OCI-LY7 (cell line): ENCODE results near the gene YBX2. TPM values are rescaled to one million over a fixed set of nuclear protein-coding genes. Genes with fewer than 3 reads are reported as not detected.
A peak's percentile ranks its signal among the peaks of the same experiment; 100 is the strongest.

Source experiments
- BruUV-seq: library from RNA; stranded (reverse); fragments of 400-500 nt; replicated peaks from 2 replicates; lab custom pipeline; 2021; lab: Mats Ljungman, UMichigan
- CTCF ChIA-PET: fragments of 300-600 bp; sonication (Branson Sonifier 250); formaldehyde crosslinking; loops from one replicate; lab custom pipeline; 2022; ENCODE audit warnings: antibody characterized with exemption; ENCODE audit not compliant: unreplicated experiment; lab: Charles Lee
- POLR2A ChIA-PET: fragments of 300-600 bp; sonication (Branson Sonifier 250); formaldehyde crosslinking; loops from one replicate; lab custom pipeline; 2022; ENCODE audit warnings: antibody characterized with exemption; lab: Charles Lee
- DNase-seq: peaks from one replicate; pipeline ENCODE4 v3.0.0-alpha.2; 2015; ENCODE audit warnings: low spot score
- H2AFZ ChIP-seq: fragments of 200-600 bp; sonication (generic), shearing (Covaris generic); 2 replicates; pipeline ENCODE4 v1.6.1; 2014; ENCODE audit warnings: mild to moderate bottlenecking, antibody characterized with exemption, low read length, moderate library complexity
- H3K27ac ChIP-seq: fragments of 200-600 bp; sonication (generic); 2 replicates; pipeline ENCODE4 v1.5.1; 2014; ENCODE audit warnings: mixed run types, low read depth, mild to moderate bottlenecking, moderate library complexity, low read length, inconsistent platforms; ENCODE audit not compliant: poor library complexity, severe bottlenecking
- H3K36me3 ChIP-seq: fragments of 200-600 bp; sonication (generic); 2 replicates; pipeline ENCODE4 v1.6.1; 2014; ENCODE audit warnings: mild to moderate bottlenecking, antibody characterized with exemption, low read length, moderate library complexity, mixed read lengths; ENCODE audit not compliant: insufficient read depth
- H3K4me1 ChIP-seq: fragments of 200-600 bp; sonication (generic); 2 replicates; pipeline ENCODE4 v1.5.1; 2014; ENCODE audit warnings: mild to moderate bottlenecking, low read length; ENCODE audit not compliant: insufficient read depth, poor library complexity, severe bottlenecking
- H3K4me2 ChIP-seq: fragments of 200-600 bp; sonication (generic); 2 replicates; pipeline ENCODE4 v1.6.1; 2014; ENCODE audit warnings: mild to moderate bottlenecking, low read length
- H3K4me3 ChIP-seq: fragments of 200-600 bp; sonication (generic); 2 replicates; pipeline ENCODE4 v1.5.1; 2014; ENCODE audit warnings: mild to moderate bottlenecking, low read depth, low read length; ENCODE audit not compliant: poor library complexity, severe bottlenecking
- H3K79me2 ChIP-seq: fragments of 200-600 bp; sonication (generic); 2 replicates; pipeline ENCODE4 v1.6.1; 2016; ENCODE audit warnings: low read depth, mild to moderate bottlenecking, low read length, moderate library complexity, mixed read lengths; ENCODE audit not compliant: insufficient read depth
- H3K9me2 ChIP-seq: fragments of 200-600 bp; sonication (generic); 2 replicates; pipeline ENCODE4 v1.6.1; 2016; ENCODE audit warnings: mild to moderate bottlenecking, low read length, mixed read lengths; ENCODE audit not compliant: insufficient read depth
- H3K9me3 ChIP-seq: fragments of 200-600 bp; sonication (generic); 2 replicates; pipeline ENCODE4 v1.6.1; 2014; ENCODE audit warnings: mild to moderate bottlenecking, mixed run types, low read length, mixed read lengths
- H4K20me1 ChIP-seq: fragments of 200-600 bp; sonication (generic); 2 replicates; pipeline ENCODE4 v1.6.1; 2014; ENCODE audit warnings: mild to moderate bottlenecking, antibody characterized with exemption, low read length, moderate library complexity, mixed read lengths; ENCODE audit not compliant: insufficient read depth
- EZH2phosphoT487 ChIP-seq: fragments of 200-600 bp; sonication (generic); IDR thresholded peaks from 2 replicates; pipeline ENCODE4 v1.6.1; 2018; ENCODE audit warnings: low read depth, borderline replicate concordance, mild to moderate bottlenecking, mixed run types, antibody characterized with exemption, low read length, moderate library complexity, mixed read lengths
- intact Hi-C: fragments of 100-400 bp; cut with micrococcal nuclease; formaldehyde crosslinking; loops from one replicate; pipeline ENCODE4 v1.10.0; 2022; ENCODE audit not compliant: unreplicated experiment
- total RNA-seq, 2 experiments: library from RNA; depleted of rRNA in 1 of 2; stranded (reverse); fragments of >200 nt in 1 of 2; shearing (Covaris generic) in 1 of 2; gene quantifications; 2 replicates each; pipeline ENCODE4 v1.2.3, GENCODE V29; 2014 to 2022
- TF ChIP-seq, protein P1 (sequence below): fragments of 200-600 bp; sonication (generic); conservative IDR thresholded peaks from 2 replicates; pipeline ENCODE4 v1.5.1; 2014; ENCODE audit warnings: mild to moderate bottlenecking, antibody characterized with exemption, low read length, moderate library complexity, mixed read lengths

YBX2 gene
- total RNA-seq, 2 experiments from 2014 or later: 6.7 to 9.8 TPM

DNA sequence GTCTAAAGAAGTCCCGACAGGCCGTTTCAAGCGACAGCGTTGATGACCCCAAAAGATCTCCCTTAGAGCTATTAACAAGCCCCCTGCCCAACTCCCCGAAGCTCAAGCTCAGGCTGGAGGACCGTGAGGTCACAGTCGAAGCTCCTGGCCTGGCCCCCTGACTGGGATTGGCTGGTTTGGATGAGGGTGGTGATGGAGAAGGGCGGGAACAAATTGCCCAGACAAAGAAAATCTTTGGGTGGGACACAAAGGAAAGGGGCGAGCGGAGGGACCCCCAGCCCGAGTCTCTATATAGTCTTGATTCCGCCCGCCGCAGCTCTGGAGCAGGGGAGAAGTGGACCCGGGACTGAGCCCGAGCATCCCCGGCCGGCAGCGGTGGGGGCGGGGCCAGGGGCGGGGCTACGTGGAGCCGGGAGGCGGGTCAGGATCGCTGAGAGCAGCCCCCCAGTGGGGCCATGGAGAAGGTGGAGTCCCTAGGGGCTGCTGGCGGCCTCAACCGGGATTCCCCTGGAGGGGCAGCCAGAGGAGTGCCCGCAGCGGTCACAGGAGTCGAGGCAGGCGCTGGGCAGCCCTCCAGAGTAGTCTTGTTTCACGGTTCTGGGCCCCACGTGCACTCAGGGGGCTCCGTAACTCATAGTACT lies 35.7 kb upstream of the YBX2 start:
- H3K4me2 ChIP-seq: peak overlapping the region; percentile 98
- ChIA-PET CTCF (interaction anchor here (0.8 to 1.6 kb wide), 4 partner anchors 15 to 107 kb away, joined by 3 to 6 read pairs (median 4); partner anchors contain the start of gene TMEM102), POLR2A (interaction anchor here (0.5 to 2.8 kb wide), 15 partner anchors 8 to 1755 kb away, joined by 3 to 12 read pairs (median 4); partner anchors contain the start of genes GPS2 and TMEM256)
- H3K4me3 ChIP-seq: peak overlapping the region; percentile 82
- no peaks in the 10 kb centered on the region for H3K9me3 ChIP-seq
- peaks cover 19% of the 10 kb centered on the region for H3K36me3 ChIP-seq
- no TSS peak for BruUV-seq
- intact Hi-C loops: loop anchor here (1.0 to 5.0 kb wide), 4 partner anchors 21 to 357 kb away; partner anchors contain the start of genes CTDNEP1, EIF5A, TP53 and WRAP53
- peak; percentile 87 for DNase-seq
- peaks cover 19% of the 10 kb centered on the region; the same call in 1 of the 2 replicates for H3K79me2 ChIP-seq
- no peak for TF ChIP-seq EZH2phosphoT487
- TF ChIP-seq, protein P1, sequence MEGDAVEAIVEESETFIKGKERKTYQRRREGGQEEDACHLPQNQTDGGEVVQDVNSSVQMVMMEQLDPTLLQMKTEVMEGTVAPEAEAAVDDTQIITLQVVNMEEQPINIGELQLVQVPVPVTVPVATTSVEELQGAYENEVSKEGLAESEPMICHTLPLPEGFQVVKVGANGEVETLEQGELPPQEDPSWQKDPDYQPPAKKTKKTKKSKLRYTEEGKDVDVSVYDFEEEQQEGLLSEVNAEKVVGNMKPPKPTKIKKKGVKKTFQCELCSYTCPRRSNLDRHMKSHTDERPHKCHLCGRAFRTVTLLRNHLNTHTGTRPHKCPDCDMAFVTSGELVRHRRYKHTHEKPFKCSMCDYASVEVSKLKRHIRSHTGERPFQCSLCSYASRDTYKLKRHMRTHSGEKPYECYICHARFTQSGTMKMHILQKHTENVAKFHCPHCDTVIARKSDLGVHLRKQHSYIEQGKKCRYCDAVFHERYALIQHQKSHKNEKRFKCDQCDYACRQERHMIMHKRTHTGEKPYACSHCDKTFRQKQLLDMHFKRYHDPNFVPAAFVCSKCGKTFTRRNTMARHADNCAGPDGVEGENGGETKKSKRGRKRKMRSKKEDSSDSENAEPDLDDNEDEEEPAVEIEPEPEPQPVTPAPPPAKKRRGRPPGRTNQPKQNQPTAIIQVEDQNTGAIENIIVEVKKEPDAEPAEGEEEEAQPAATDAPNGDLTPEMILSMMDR: no peak
- H3K9me2 ChIP-seq: no peaks in the 10 kb centered on the region
- no peaks in the 10 kb centered on the region for H4K20me1 ChIP-seq
- H3K4me1 ChIP-seq: peaks cover 47% of the 10 kb centered on the region
- H2AFZ ChIP-seq: peak overlapping the region; percentile 38; the same call in 1 of the 2 replicates
- peak overlapping the region; percentile 96 for H3K27ac ChIP-seq

- Histone ChIP-seq H3K9me3 (no peaks in the 10 kb centered on the region), H2AFZ (peak overlapping the region; percentile 38; the same call in 1 of the 2 replicates), H3K36me3 (peaks cover 24% of the 10 kb centered on the region), H4K20me1 (no peaks in the 10 kb centered on the region), H3K27ac (peak overlapping the region; percentile 96), H3K4me1 (peaks cover 42% of the 10 kb centered on the region), H3K4me2 (peak overlapping the region; percentile 98), H3K79me2 (peaks cover 19% of the 10 kb centered on the region; the same call in 1 of the 2 replicates), H3K9me2 (no peaks in the 10 kb centered on the region), H3K4me3 (peak overlapping the region; percentile 82)
- intact Hi-C loops: loop anchor here (1.0 to 2.0 kb wide), 3 partner anchors 22 to 78 kb away; partner anchors contain the start of genes CTDNEP1 and EIF5A
- POLR2A ChIA-PET: interaction anchor here (0.5 to 2.8 kb wide), 16 partner anchors 8 to 1755 kb away, joined by 3 to 12 read pairs (median 4); partner anchors contain the start of genes GPS2 and TMEM256
- TF ChIP-seq, protein P1: no peak
- no peak for TF ChIP-seq EZH2phosphoT487
- DNase-seq: peak; percentile 100
- BruUV-seq: no TSS peak
- CTCF ChIA-PET: interaction anchor here (0.8 to 1.6 kb wide), 5 partner anchors 8 to 107 kb away, joined by 3 to 6 read pairs (median 4); partner anchors contain the start of gene TMEM102
These were observed 35.0 kb upstream of the YBX2 start for GRCh38 chr17:7329374-7329996.
